HEK293 (cell line): ENCODE measurements around the gene NEO1.
"Not testable (repeated sequence)": the region's sequence is repeated elsewhere in the genome, so short reads cannot be mapped to it uniquely, and the experiment has no call there.

ENCODE experiments used
- SP2 ChIP-seq: fragments of 450-650 bp; formaldehyde crosslinking; IDR thresholded peaks from 2 replicates; pipeline ENCODE4 v1.5.1; 2016; ENCODE audit warnings: missing biosample characterization, missing genetic modification characterization
- SP3 ChIP-seq: fragments of 450-650 bp; formaldehyde crosslinking; IDR thresholded peaks from 2 replicates; pipeline ENCODE4 v1.5.1; 2016; ENCODE audit warnings: missing biosample characterization, missing genetic modification characterization
- ZNF23 ChIP-seq: fragments of 450-650 bp; formaldehyde crosslinking; IDR thresholded peaks from 2 replicates; pipeline ENCODE4 v1.5.1; 2016; ENCODE audit warnings: missing biosample characterization, missing genetic modification characterization, borderline replicate concordance
- ZNF514 ChIP-seq: fragments of 450-650 bp; formaldehyde crosslinking; IDR thresholded peaks from 2 replicates; pipeline ENCODE4 v1.5.1; 2016; ENCODE audit warnings: missing biosample characterization, missing genetic modification characterization
- ZNF544 ChIP-seq: fragments of 450-650 bp; formaldehyde crosslinking; IDR thresholded peaks from 2 replicates; pipeline ENCODE4 v1.5.0; 2017; ENCODE audit warnings: missing biosample characterization, missing genetic modification characterization
- ZNF600 ChIP-seq: fragments of 450-650 bp; formaldehyde crosslinking; IDR thresholded peaks from 2 replicates; pipeline ENCODE4 v1.5.1; 2016; ENCODE audit warnings: missing biosample characterization, missing genetic modification characterization
- ZNF670 ChIP-seq: fragments of 450-650 bp; formaldehyde crosslinking; IDR thresholded peaks from 2 replicates; pipeline ENCODE4 v1.5.1; 2016; ENCODE audit warnings: missing biosample characterization, missing genetic modification characterization, low read depth
- TF ChIP-seq, protein P1 (sequence below): fragments of 450-650 bp; formaldehyde crosslinking; IDR thresholded peaks from 2 replicates; pipeline ENCODE4 v1.5.1; 2016; ENCODE audit warnings: missing biosample characterization, missing genetic modification characterization
- TF ChIP-seq, protein P2 (sequence below): fragments of 450-650 bp; formaldehyde crosslinking; IDR thresholded peaks from 2 replicates; pipeline ENCODE4 v1.5.1; 2016; ENCODE audit warnings: missing biosample characterization, missing genetic modification characterization
- TF ChIP-seq, protein P3 (sequence below): fragments of 450-650 bp; formaldehyde crosslinking; IDR thresholded peaks from 2 replicates; pipeline ENCODE4 v1.5.1; 2016; ENCODE audit warnings: missing biosample characterization, missing genetic modification characterization
- TF ChIP-seq, protein P4 (sequence below): fragments of 450-650 bp; formaldehyde crosslinking; IDR thresholded peaks from 2 replicates; pipeline ENCODE4 v1.5.1; 2016; ENCODE audit warnings: missing biosample characterization, missing genetic modification characterization
- TF ChIP-seq, protein P5 (sequence below): sonication (generic); formaldehyde crosslinking; IDR thresholded peaks from 2 replicates; pipeline ENCODE4 v1.8.1; 2022; ENCODE audit warnings: mild to moderate bottlenecking, moderate library complexity, missing genetic modification reagents

DNA sequence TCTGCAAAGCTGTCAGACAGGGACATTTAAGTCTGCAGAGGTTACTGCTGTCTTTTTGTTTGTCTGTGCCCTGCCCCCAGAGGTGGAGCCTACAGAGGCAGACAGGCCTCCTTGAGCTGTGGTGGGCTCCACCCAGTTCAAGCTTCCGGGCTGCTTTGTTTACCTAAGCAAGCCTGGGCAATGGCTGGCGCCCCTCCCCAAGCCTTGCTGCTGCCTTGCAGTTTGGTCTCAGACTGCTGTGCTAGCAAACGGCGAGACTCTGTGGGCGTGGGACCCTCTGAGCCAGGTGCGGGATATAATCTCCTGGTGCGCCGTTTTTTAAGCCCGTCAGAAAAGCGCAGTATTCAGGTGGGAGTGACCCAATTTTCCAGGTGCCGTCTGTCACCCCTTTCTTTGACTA, 169.2 kb downstream of the NEO1 start:
- not testable (repeated sequence) for TF ChIP-seq ZNF23; ZNF514 (tag by site-specific recombination); SP3 (tag by site-specific recombination); ZNF600 (tag by site-specific recombination); SP2 (tag by site-specific recombination); ZNF670; ZNF544 (tag by site-specific recombination)
- TF ChIP-seq, protein P1, sequence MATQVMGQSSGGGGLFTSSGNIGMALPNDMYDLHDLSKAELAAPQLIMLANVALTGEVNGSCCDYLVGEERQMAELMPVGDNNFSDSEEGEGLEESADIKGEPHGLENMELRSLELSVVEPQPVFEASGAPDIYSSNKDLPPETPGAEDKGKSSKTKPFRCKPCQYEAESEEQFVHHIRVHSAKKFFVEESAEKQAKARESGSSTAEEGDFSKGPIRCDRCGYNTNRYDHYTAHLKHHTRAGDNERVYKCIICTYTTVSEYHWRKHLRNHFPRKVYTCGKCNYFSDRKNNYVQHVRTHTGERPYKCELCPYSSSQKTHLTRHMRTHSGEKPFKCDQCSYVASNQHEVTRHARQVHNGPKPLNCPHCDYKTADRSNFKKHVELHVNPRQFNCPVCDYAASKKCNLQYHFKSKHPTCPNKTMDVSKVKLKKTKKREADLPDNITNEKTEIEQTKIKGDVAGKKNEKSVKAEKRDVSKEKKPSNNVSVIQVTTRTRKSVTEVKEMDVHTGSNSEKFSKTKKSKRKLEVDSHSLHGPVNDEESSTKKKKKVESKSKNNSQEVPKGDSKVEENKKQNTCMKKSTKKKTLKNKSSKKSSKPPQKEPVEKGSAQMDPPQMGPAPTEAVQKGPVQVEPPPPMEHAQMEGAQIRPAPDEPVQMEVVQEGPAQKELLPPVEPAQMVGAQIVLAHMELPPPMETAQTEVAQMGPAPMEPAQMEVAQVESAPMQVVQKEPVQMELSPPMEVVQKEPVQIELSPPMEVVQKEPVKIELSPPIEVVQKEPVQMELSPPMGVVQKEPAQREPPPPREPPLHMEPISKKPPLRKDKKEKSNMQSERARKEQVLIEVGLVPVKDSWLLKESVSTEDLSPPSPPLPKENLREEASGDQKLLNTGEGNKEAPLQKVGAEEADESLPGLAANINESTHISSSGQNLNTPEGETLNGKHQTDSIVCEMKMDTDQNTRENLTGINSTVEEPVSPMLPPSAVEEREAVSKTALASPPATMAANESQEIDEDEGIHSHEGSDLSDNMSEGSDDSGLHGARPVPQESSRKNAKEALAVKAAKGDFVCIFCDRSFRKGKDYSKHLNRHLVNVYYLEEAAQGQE (tag by site-specific recombination): not testable (repeated sequence)
- TF ChIP-seq, protein P2, sequence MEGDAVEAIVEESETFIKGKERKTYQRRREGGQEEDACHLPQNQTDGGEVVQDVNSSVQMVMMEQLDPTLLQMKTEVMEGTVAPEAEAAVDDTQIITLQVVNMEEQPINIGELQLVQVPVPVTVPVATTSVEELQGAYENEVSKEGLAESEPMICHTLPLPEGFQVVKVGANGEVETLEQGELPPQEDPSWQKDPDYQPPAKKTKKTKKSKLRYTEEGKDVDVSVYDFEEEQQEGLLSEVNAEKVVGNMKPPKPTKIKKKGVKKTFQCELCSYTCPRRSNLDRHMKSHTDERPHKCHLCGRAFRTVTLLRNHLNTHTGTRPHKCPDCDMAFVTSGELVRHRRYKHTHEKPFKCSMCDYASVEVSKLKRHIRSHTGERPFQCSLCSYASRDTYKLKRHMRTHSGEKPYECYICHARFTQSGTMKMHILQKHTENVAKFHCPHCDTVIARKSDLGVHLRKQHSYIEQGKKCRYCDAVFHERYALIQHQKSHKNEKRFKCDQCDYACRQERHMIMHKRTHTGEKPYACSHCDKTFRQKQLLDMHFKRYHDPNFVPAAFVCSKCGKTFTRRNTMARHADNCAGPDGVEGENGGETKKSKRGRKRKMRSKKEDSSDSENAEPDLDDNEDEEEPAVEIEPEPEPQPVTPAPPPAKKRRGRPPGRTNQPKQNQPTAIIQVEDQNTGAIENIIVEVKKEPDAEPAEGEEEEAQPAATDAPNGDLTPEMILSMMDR (tag by site-specific recombination): not testable (repeated sequence)
- TF ChIP-seq, protein P3, sequence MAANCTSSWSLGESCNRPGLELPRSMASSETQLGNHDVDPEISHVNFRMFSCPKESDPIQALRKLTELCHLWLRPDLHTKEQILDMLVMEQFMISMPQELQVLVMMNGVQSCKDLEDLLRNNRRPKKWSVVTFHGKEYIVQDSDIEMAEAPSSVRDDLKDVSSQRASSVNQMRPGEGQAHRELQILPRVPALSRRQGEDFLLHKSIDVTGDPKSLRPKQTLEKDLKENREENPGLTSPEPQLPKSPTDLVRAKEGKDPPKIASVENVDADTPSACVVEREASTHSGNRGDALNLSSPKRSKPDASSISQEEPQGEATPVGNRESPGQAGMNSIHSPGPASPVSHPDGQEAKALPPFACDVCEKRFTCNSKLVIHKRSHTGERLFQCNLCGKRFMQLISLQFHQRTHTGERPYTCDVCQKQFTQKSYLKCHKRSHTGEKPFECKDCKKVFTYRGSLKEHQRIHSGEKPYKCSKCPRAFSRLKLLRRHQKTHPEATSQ (tag by site-specific recombination): not testable (repeated sequence)
- TF ChIP-seq, protein P4, sequence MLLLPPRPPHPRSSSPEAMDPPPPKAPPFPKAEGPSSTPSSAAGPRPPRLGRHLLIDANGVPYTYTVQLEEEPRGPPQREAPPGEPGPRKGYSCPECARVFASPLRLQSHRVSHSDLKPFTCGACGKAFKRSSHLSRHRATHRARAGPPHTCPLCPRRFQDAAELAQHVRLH (tag by site-specific recombination): not testable (repeated sequence)
- TF ChIP-seq, protein P5, sequence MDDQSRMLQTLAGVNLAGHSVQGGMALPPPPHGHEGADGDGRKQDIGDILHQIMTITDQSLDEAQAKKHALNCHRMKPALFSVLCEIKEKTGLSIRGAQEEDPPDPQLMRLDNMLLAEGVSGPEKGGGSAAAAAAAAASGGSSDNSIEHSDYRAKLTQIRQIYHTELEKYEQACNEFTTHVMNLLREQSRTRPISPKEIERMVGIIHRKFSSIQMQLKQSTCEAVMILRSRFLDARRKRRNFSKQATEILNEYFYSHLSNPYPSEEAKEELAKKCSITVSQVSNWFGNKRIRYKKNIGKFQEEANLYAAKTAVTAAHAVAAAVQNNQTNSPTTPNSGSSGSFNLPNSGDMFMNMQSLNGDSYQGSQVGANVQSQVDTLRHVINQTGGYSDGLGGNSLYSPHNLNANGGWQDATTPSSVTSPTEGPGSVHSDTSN: not testable (repeated sequence)
